K562 (cell line): ENCODE results near the gene REC8. TPM values are rescaled to one million over a fixed set of nuclear protein-coding genes. Genes with fewer than 3 reads are reported as not detected.
A peak's percentile ranks its signal among the peaks of the same experiment; 100 is the strongest.

ENCODE experiments used
- ATAC-seq: fragments of 200-7000 bp; cut with Tn5 transposase; 3 replicates; pipeline ENCODE4 v1.9.1; 2020; ENCODE audit warnings: moderate library complexity
- BruUV-seq: library from RNA; stranded (reverse); fragments of 400-500 nt; replicated peaks from 2 replicates; lab custom pipeline; 2021; lab: Mats Ljungman, UMichigan
- CTCF ChIA-PET: fragments of 300-600 bp; formaldehyde crosslinking; extraction: SDS; loops from one replicate; lab custom pipeline; 2021; ENCODE audit warnings: low intra/inter-chr PET ratio; lab: Yijun Ruan, JAX
- POLR2A ChIA-PET: fragments of 300-600, 350-650 bp; sonication (Branson Sonifier 250); formaldehyde crosslinking; extraction: SDS; loops from one replicate; lab custom pipeline; 2021; ENCODE audit warnings: antibody characterized with exemption, inconsistent platforms; lab: Yijun Ruan, JAX
- DNase-seq, 4 experiments: peaks; one replicate each; pipeline versions ENCODE4 v3.0.0 to v3.0.0-alpha.2; 2011 to 2018; ENCODE audit warnings: low spot score in 3 of 4, mixed read lengths in 3 of 4; ENCODE audit errors: extremely low read depth in 1 of 4
- FAIRE-seq: peaks from 2 replicates; lab custom pipeline; 2011; peaks lifted over from hg19 to GRCh38; lab: Jason Lieb, UNC
- H2AFZ ChIP-seq: 2 replicates; pipeline ENCODE4 v1.6.0; 2011; ENCODE audit warnings: low read depth, low read length, control low read depth, inconsistent platforms
- H3K27ac ChIP-seq: fragments of 200-600 bp; 3 replicates; pipeline ENCODE4 v1.8.0; 2011; ENCODE audit warnings: low read depth, mild to moderate bottlenecking, control low read depth, inconsistent platforms, low read length, moderate library complexity, mixed read lengths; ENCODE audit errors: extremely low read depth
- H3K27me3 ChIP-seq, 2 experiments: fragments of 300-600 bp in 1 of 2; 2 replicates in 1 of 2; 3 replicates in 1 of 2; pipeline versions ENCODE4 v1.6.0 to v1.8.0; 2011; ENCODE audit warnings: inconsistent platforms in 2 of 2, low read length in 2 of 2, mild to moderate bottlenecking in 1 of 2, mixed read lengths in 1 of 2, moderate library complexity in 1 of 2; ENCODE audit not compliant: control insufficient read depth in 2 of 2, insufficient read depth in 2 of 2
- H3K36me3 ChIP-seq: fragments of 300-600 bp; 3 replicates; pipeline ENCODE4 v1.8.0; 2011; ENCODE audit warnings: mild to moderate bottlenecking, low read length, inconsistent platforms; ENCODE audit not compliant: control insufficient read depth, insufficient read depth
- H3K4me1 ChIP-seq, 2 experiments: fragments of 200-600 bp in 1 of 2; replicated peaks in 1 of 2; 2 replicates in 1 of 2; 3 replicates in 1 of 2; pipeline versions ENCODE4 v1.5.1 to v1.8.0; 2011; ENCODE audit warnings: inconsistent platforms in 2 of 2, low read length in 2 of 2, mild to moderate bottlenecking in 1 of 2, mixed read lengths in 1 of 2, moderate library complexity in 1 of 2; ENCODE audit not compliant: control insufficient read depth in 2 of 2, insufficient read depth in 2 of 2
- H3K4me2 ChIP-seq: 2 replicates; pipeline ENCODE4 v1.6.1; 2011; ENCODE audit warnings: low read length, control low read depth, inconsistent platforms, mixed read lengths; ENCODE audit not compliant: insufficient read depth
- H3K4me3 ChIP-seq: fragments of 200-600 bp; sonication (generic), shearing (Covaris generic); 2 replicates; pipeline ENCODE4 v1.5.1; 2016; ENCODE audit warnings: control low read depth, inconsistent platforms
- H3K79me2 ChIP-seq: fragments of 200-600 bp; 3 replicates; pipeline ENCODE4 v1.8.0; 2011; ENCODE audit warnings: low read length, inconsistent platforms; ENCODE audit not compliant: control insufficient read depth, insufficient read depth
- H3K9ac ChIP-seq, 2 experiments: 2 replicates each; pipeline versions ENCODE4 v1.6.0 to v1.6.1; 2011; ENCODE audit warnings: low read depth in 2 of 2, low read length in 2 of 2, control low read depth in 1 of 2, inconsistent platforms in 1 of 2, mild to moderate bottlenecking in 1 of 2, mixed read lengths in 1 of 2; ENCODE audit not compliant: insufficient read depth in 1 of 2
- H3K9me1 ChIP-seq: one replicate; pipeline ENCODE4 v1.6.0; 2011; ENCODE audit warnings: inconsistent platforms, mild to moderate bottlenecking, low read length, moderate library complexity; ENCODE audit not compliant: control insufficient read depth, insufficient read depth
- H3K9me3 ChIP-seq: replicated peaks from 2 replicates; pipeline ENCODE4 v1.5.1; 2011; ENCODE audit warnings: low read depth, low read length, inconsistent platforms; ENCODE audit not compliant: control insufficient read depth, insufficient read depth
- H4K20me1 ChIP-seq: replicated peaks from 2 replicates; pipeline ENCODE4 v1.6.1; 2011; ENCODE audit warnings: low read length, inconsistent platforms, mixed read lengths; ENCODE audit not compliant: control insufficient read depth, insufficient read depth
- ADNP ChIP-seq: fragments of 200-800 bp; sonication (Bioruptor generic); IDR thresholded peaks from 2 replicates; pipeline ENCODE4 v1.6.1; 2016; ENCODE audit warnings: missing genetic modification characterization, missing compliant biosample characterization
- CBFA2T3 ChIP-seq: fragments of 450-650 bp; IDR thresholded peaks from 2 replicates; pipeline ENCODE4 v1.6.1; 2017
- CREBBP ChIP-seq: IDR thresholded peaks from one replicate; pipeline ENCODE4 v1.6.1; 2012; ENCODE audit warnings: low read depth, mild to moderate bottlenecking, control low read depth, inconsistent platforms, low read length
- GATA2 ChIP-seq: sonication (generic); formaldehyde crosslinking; IDR thresholded peaks from 2 replicates; pipeline ENCODE4 v1.4.0; 2020; ENCODE audit warnings: mild to moderate bottlenecking, missing genetic modification reagents
- KDM1A ChIP-seq, 2 experiments: fragments of 450-650 bp; IDR thresholded peaks; 2 replicates each; pipeline ENCODE4 v1.6.1; 2016; ENCODE audit warnings: mild to moderate bottlenecking in 2 of 2
- KDM4B ChIP-seq, 2 experiments: fragments of 450-650 bp in 1 of 2; sonication (generic) in 1 of 2; IDR thresholded peaks; 2 replicates each; pipeline ENCODE4 v1.6.1; 2016 to 2017; ENCODE audit warnings: borderline replicate concordance in 2 of 2, antibody characterized with exemption in 1 of 2, low read depth in 1 of 2, mild to moderate bottlenecking in 1 of 2
- TFAM ChIP-seq: fragments of 250-450 bp; sonication (Bioruptor Pico); conservative IDR thresholded peaks from 2 replicates; pipeline ENCODE4 v1.5.0; 2021; ENCODE audit warnings: mild to moderate bottlenecking, moderate library complexity
- ZNF589 ChIP-seq: fragments of 200-800 bp; sonication (Bioruptor generic); IDR thresholded peaks from 2 replicates; pipeline ENCODE4 v1.6.1; 2016; ENCODE audit warnings: low read depth, missing genetic modification characterization, missing compliant biosample characterization
- WGBS: fragments of 100-300 bp; shearing (Covaris generic); methylation state at CpG from one replicate; pipeline ENCODE4 v1.1.6; 2016; ENCODE audit warnings: low coverage, mixed read lengths; ENCODE audit not compliant: insufficient coverage; ENCODE audit errors: missing lambda C conversion rate; 5-methylcytosine and 5-hydroxymethylcytosine counted together
- in situ Hi-C: fragments of 300-500 bp; cut with MboI; formaldehyde crosslinking; loops from 4 replicates; pipeline ENCODE4 v1.15.0; 2018; ENCODE audit warnings: inconsistent platforms, mixed read lengths
- intact Hi-C: fragments of 100-400 bp; cut with micrococcal nuclease; formaldehyde crosslinking; loops from 2 replicates; pipeline ENCODE4 v1.14.2; 2022
- polyA plus RNA-seq, 8 experiments: library from polyadenylated mRNA; depleted of rRNA in 4 of 8; stranded (reverse) in 5 of 8; unstranded in 3 of 8; fragments of >200 nt; fragmentation: Nextera tagmentation in 2 of 8; fragmentation: Illumina TruSeq in 1 of 8; extraction: Ambion mirVana in 2 of 8; extraction: Trizol in 1 of 8; gene quantifications; 2 replicates each; pipeline versions ENCODE4 v1.2.1 to v1.2.3, GENCODE V29; 2011 to 2014; ENCODE audit warnings: inconsistent platforms in 1 of 8, missing spikeins in 1 of 8
- total RNA-seq, 7 experiments: library from RNA; depleted of rRNA in 6 of 7; stranded (reverse); fragments of >200 nt in 6 of 7; fragmentation: Illumina TruSeq in 2 of 7; extraction: Trizol in 2 of 7; gene quantifications; 2 replicates each; pipeline versions ENCODE4 v1.2.1 to v1.2.3, GENCODE V29; 2011 to 2021; ENCODE audit warnings: low replicate concordance in 1 of 7
- TF ChIP-seq, protein P1 (sequence below), 2 experiments: IDR thresholded peaks; 2 replicates each; pipeline ENCODE4 v1.6.1; 2011; ENCODE audit warnings: borderline replicate concordance in 1 of 2, control low read depth in 1 of 2, low read depth in 1 of 2, low read length in 1 of 2, mild to moderate bottlenecking in 1 of 2, mixed read lengths in 1 of 2, moderate library complexity in 1 of 2; ENCODE audit not compliant: insufficient read depth in 1 of 2, insufficient read length in 1 of 2, poor library complexity in 1 of 2, severe bottlenecking in 1 of 2; ENCODE audit errors: extremely low read depth in 1 of 2
- TF ChIP-seq, protein P2 (sequence below), 2 experiments: fragments of 450-650 bp in 1 of 2; sonication (generic) in 1 of 2; formaldehyde crosslinking in 1 of 2; IDR thresholded peaks; 2 replicates each; pipeline versions ENCODE4 v1.7.1 to v1.9.0; 2016 to 2022; ENCODE audit warnings: inconsistent platforms in 1 of 2, mild to moderate bottlenecking in 1 of 2, missing genetic modification reagents in 1 of 2

The REC8 gene
- total and polyA plus RNA-seq, 9 of the 15 experiments (the other 6 are each of a cell fraction or from before 2014, with no cell fraction given) = 0.11 to 2.5 (median 0.85) TPM

DNA sequence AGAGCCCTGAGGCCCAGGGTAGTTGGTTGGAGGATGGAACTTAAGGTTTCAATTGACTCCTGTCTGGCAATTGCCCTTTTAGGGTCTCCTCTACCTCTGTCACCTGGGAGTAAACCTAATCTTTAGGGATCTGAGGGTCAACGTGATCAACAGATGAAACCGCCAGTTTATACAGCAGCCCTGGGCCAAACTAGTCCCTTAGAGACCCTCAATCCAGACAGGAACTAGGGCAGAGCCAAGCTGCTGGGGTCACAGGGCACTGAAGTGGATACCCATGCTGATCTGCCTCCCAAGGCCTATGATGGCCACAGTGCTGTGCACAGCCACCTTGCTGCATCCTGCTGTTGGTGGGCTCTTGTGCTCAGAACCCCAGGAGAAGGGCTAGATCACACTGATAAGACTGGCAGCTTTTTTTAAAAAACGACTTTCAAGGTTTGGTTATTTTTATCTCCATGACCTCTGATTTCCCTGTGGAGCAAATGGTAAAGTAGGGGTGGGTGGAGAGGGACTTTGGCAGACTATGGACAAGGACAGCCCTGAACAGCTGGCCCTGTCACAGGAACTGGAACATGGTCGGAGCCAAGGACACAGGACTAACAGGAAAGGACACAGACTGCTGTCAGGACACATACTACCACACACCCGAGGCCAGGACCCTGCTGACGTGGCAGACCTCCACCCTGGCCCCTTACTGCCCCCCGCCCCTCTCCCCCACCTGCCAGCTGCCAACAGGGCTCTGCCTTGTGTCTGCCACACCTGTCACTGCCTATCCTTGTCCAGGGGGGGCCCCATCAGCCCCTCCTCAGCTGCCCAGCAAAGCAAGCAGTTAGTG lies 40.9 kb upstream of the REC8 start:
- peaks cover 4 to 18% of the 10 kb centered on the region in 2 experiments; a peak in 4 of 5 replicates for H3K4me1 ChIP-seq
- FAIRE-seq (no peak), ATAC-seq (no peak), DNase-seq (no peak)
- no peaks in the 10 kb centered on the region for H3K79me2 ChIP-seq
- no TSS peak for BruUV-seq
- H3K9me1 ChIP-seq = no peaks in the 10 kb centered on the region
- intact Hi-C loops (no loop called here), in situ Hi-C loops (no loop called here)
- WGBS = 20% methylated on average over 5 of the region's 7 CpGs
- H3K9me3 ChIP-seq = no peaks in the 10 kb centered on the region
- no peak overlapping the region for H3K27ac ChIP-seq
- no peak overlapping the region for H3K4me3 ChIP-seq
- CTCF ChIA-PET = no interaction called here
- no peaks in the 10 kb centered on the region for H4K20me1 ChIP-seq
- H3K4me2 ChIP-seq = no peak overlapping the region
- H3K27me3 ChIP-seq = no peaks in the 10 kb centered on the region
- no peak overlapping the region for H2AFZ ChIP-seq
- POLR2A ChIA-PET = interaction anchor here (0.6 to 0.7 kb wide), 3 partner anchors 10 to 139 kb away, joined by 3 read pairs; no protein-coding TSS in a partner anchor
- H3K36me3 ChIP-seq = no peaks in the 10 kb centered on the region
- peak overlapping the region in 1 of 2 experiments; percentile 64; a peak in 2 of 4 replicates for H3K9ac ChIP-seq
- no peak for TF ChIP-seq TFAM
- no peak for TF ChIP-seq KDM4B (IDR thresholded peaks at IDR 0.05; ENCODE audit: borderline replicate concordance in 2 of 2, low read depth in 1 of 2)
- no peak for TF ChIP-seq CBFA2T3
- no peak for TF ChIP-seq ZNF589 (CRISPR knock-in tag)
- no peak for TF ChIP-seq GATA2 (CRISPR knock-in tag)
- TF ChIP-seq, protein P1, sequence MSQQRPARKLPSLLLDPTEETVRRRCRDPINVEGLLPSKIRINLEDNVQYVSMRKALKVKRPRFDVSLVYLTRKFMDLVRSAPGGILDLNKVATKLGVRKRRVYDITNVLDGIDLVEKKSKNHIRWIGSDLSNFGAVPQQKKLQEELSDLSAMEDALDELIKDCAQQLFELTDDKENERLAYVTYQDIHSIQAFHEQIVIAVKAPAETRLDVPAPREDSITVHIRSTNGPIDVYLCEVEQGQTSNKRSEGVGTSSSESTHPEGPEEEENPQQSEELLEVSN (IDR thresholded peaks at IDR 0.05; ENCODE audit: borderline replicate concordance in 1 of 2, extremely low read depth in 1 of 2, insufficient read depth in 1 of 2, insufficient read length in 1 of 2, low read depth in 1 of 2, low read length in 1 of 2, poor library complexity in 1 of 2, severe bottlenecking in 1 of 2) = no peak
- TF ChIP-seq KDM1A (IDR thresholded peaks at IDR 0.05) = no peak
- TF ChIP-seq, protein P2, sequence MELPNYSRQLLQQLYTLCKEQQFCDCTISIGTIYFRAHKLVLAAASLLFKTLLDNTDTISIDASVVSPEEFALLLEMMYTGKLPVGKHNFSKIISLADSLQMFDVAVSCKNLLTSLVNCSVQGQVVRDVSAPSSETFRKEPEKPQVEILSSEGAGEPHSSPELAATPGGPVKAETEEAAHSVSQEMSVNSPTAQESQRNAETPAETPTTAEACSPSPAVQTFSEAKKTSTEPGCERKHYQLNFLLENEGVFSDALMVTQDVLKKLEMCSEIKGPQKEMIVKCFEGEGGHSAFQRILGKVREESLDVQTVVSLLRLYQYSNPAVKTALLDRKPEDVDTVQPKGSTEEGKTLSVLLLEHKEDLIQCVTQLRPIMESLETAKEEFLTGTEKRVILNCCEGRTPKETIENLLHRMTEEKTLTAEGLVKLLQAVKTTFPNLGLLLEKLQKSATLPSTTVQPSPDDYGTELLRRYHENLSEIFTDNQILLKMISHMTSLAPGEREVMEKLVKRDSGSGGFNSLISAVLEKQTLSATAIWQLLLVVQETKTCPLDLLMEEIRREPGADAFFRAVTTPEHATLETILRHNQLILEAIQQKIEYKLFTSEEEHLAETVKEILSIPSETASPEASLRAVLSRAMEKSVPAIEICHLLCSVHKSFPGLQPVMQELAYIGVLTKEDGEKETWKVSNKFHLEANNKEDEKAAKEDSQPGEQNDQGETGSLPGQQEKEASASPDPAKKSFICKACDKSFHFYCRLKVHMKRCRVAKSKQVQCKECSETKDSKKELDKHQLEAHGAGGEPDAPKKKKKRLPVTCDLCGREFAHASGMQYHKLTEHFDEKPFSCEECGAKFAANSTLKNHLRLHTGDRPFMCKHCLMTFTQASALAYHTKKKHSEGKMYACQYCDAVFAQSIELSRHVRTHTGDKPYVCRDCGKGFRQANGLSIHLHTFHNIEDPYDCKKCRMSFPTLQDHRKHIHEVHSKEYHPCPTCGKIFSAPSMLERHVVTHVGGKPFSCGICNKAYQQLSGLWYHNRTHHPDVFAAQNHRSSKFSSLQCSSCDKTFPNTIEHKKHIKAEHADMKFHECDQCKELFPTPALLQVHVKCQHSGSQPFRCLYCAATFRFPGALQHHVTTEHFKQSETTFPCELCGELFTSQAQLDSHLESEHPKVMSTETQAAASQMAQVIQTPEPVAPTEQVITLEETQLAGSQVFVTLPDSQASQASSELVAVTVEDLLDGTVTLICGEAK (IDR thresholded peaks at IDR 0.05) = no peak
- TF ChIP-seq, protein P2 (CRISPR knock-in tag; IDR thresholded peaks at IDR 0.05) = no peak
- TF ChIP-seq ADNP (tag) = no peak
- no peak for TF ChIP-seq CREBBP
